ENCODE measurements around the gene PRDM1. TPM values are rescaled to one million over a fixed set of nuclear protein-coding genes. Genes with fewer than 3 reads are reported as not detected.

Gene PRDM1
- total RNA-seq, 2 experiments from 2014 or later: 24.6 to 24.7 TPM

- Mint-ChIP-seq H3K4me3 (peak overlapping the region; percentile 78), H3K4me1 (ENCODE audit: low read depth) (peaks cover 79% of the 10 kb centered on the region), H3K27me3 (peaks cover 8% of the 10 kb centered on the region), H3K9me3 (peaks cover 4% of the 10 kb centered on the region), H3K27ac (peak overlapping the region; percentile 96), H3K36me3 (ENCODE audit: low read depth) (peaks cover 67% of the 10 kb centered on the region)
- ChIA-PET CTCF (interaction anchor here (2.7 kb wide), 1 partner anchor 123 kb away, joined by 9 read pairs; no protein-coding TSS in a partner anchor), POLR2A (interaction anchor here (0.9 to 5.4 kb wide), 8 partner anchors 14 to 668 kb away, joined by 3 to 44 read pairs (median 6); partner anchors contain the start of gene PRDM1)
- intact Hi-C loops (cut with micrococcal nuclease): no loop called here
- DNase-seq (no peak), ATAC-seq (no peak)
- TF ChIP-seq CTCF (IDR thresholded peaks at IDR 0.05): no peak
Measured at GRCh38 chr6:106100755-106101154, 14.6 kb downstream of the PRDM1 start.

GRCh38 chr6:106101466-106101865, 15.3 kb downstream of the PRDM1 start:
- CTCF ChIA-PET: interaction anchor here (1.0 to 2.7 kb wide), 4 partner anchors 9 to 122 kb away, joined by 3 to 9 read pairs (median 4); no protein-coding TSS in a partner anchor
- intact Hi-C loops (cut with micrococcal nuclease): no loop called here
- peaks cover 7% of the 10 kb centered on the region for H3K27me3 Mint-ChIP-seq
- no peak for TF ChIP-seq CTCF (IDR thresholded peaks at IDR 0.05)
- peaks cover 3% of the 10 kb centered on the region for H3K9me3 Mint-ChIP-seq
- peaks cover 72% of the 10 kb centered on the region for H3K36me3 Mint-ChIP-seq (ENCODE audit: low read depth)
- ATAC-seq: no peak
- no peak for DNase-seq
- H3K4me1 Mint-ChIP-seq (ENCODE audit: low read depth): peaks cover 80% of the 10 kb centered on the region
- H3K4me3 Mint-ChIP-seq: peak overlapping the region; percentile 78
- peak overlapping the region; percentile 96 for H3K27ac Mint-ChIP-seq
- POLR2A ChIA-PET: interaction anchor here (1.0 to 5.4 kb wide), 7 partner anchors 12 to 122 kb away, joined by 4 to 44 read pairs (median 25); partner anchors contain the start of gene PRDM1

GRCh38 chr6:106102034-106102433, 15.9 kb downstream of the PRDM1 start:
- H3K27ac Mint-ChIP-seq: peak overlapping the region; percentile 96
- CTCF ChIA-PET: interaction anchor here (1.0 to 2.7 kb wide), 4 partner anchors 9 to 121 kb away, joined by 3 to 9 read pairs (median 4); no protein-coding TSS in a partner anchor
- TF ChIP-seq CTCF (IDR thresholded peaks at IDR 0.05): no peak
- peaks cover 81% of the 10 kb centered on the region for H3K4me1 Mint-ChIP-seq (ENCODE audit: low read depth)
- ATAC-seq (peak; percentile 15), DNase-seq (peak; percentile 90)
- peak overlapping the region; percentile 78 for H3K4me3 Mint-ChIP-seq
- peaks cover 3% of the 10 kb centered on the region for H3K9me3 Mint-ChIP-seq
- peaks cover 7% of the 10 kb centered on the region for H3K27me3 Mint-ChIP-seq
- H3K36me3 Mint-ChIP-seq (ENCODE audit: low read depth): peaks cover 77% of the 10 kb centered on the region
- POLR2A ChIA-PET: interaction anchor here (1.3 to 4.9 kb wide), 6 partner anchors 12 to 110 kb away, joined by 3 to 40 read pairs (median 16); partner anchors contain the start of gene PRDM1
- intact Hi-C loops (cut with micrococcal nuclease): loop anchor here (1.0 kb wide), 1 partner anchor 39 kb away; no protein-coding TSS in a partner anchor

- peak overlapping the region; percentile 78 for H3K4me3 Mint-ChIP-seq
- no peak for DNase-seq
- H3K27me3 Mint-ChIP-seq: peaks cover 7% of the 10 kb centered on the region
- peaks cover 3% of the 10 kb centered on the region for H3K9me3 Mint-ChIP-seq
- ATAC-seq: no peak
- TF ChIP-seq CTCF (IDR thresholded peaks at IDR 0.05): no peak
- ChIA-PET CTCF (interaction anchor here (1.0 to 1.5 kb wide), 4 partner anchors 9 to 120 kb away, joined by 3 to 7 read pairs (median 4); no protein-coding TSS in a partner anchor), POLR2A (interaction anchor here (0.6 to 4.4 kb wide), 17 partner anchors 11 to 121 kb away, joined by 3 to 28 read pairs (median 3); no protein-coding TSS in a partner anchor)
- H3K4me1 Mint-ChIP-seq (ENCODE audit: low read depth): peaks cover 81% of the 10 kb centered on the region
- H3K27ac Mint-ChIP-seq: peak overlapping the region; percentile 96
- intact Hi-C loops (cut with micrococcal nuclease): loop anchor here (1.0 kb wide), 1 partner anchor 38 kb away; no protein-coding TSS in a partner anchor
- H3K36me3 Mint-ChIP-seq (ENCODE audit: low read depth): peaks cover 85% of the 10 kb centered on the region
Measured at GRCh38 chr6:106102967-106103727, 17.0 kb downstream of the PRDM1 start.
